Chondrocyte (in vitro differentiated cells): Measurements from ENCODE around the gene MYH16. TPM values are rescaled to one million over a fixed set of nuclear protein-coding genes. Genes with fewer than 3 reads are reported as not detected.
"Not testable (repeated sequence)": the region's sequence is repeated elsewhere in the genome, so short reads cannot be mapped to it uniquely, and the experiment has no call there.

ENCODE experiments used
- DNase-seq: peaks from one replicate; pipeline ENCODE4 v3.0.0; 2021; ENCODE audit warnings: mixed read lengths, low spot score
- H3K27ac Mint-ChIP-seq: one replicate; pipeline ENCODE4 v1.8.0; 2021; ENCODE audit warnings: mild to moderate bottlenecking, moderate library complexity, mixed read lengths; ENCODE audit not compliant: unreplicated experiment
- H3K27me3 Mint-ChIP-seq: 2 replicates; pipeline ENCODE4 v1.8.0; 2021; ENCODE audit warnings: low read depth, mixed read lengths
- H3K36me3 Mint-ChIP-seq: 2 replicates; pipeline ENCODE4 v1.8.0; 2021; ENCODE audit warnings: low read depth, mixed read lengths
- H3K4me1 Mint-ChIP-seq: 2 replicates; pipeline ENCODE4 v1.8.0; 2021; ENCODE audit warnings: low read depth, mild to moderate bottlenecking, mixed read lengths
- H3K4me3 Mint-ChIP-seq: one replicate; pipeline ENCODE4 v1.8.0; 2021; ENCODE audit warnings: mild to moderate bottlenecking, moderate library complexity, mixed read lengths; ENCODE audit not compliant: unreplicated experiment
- H3K9me3 Mint-ChIP-seq: 2 replicates; pipeline ENCODE4 v1.8.0; 2021; ENCODE audit warnings: low read depth, mixed read lengths
- CTCF ChIP-seq: fragments of 200-600 bp; sonication (generic); IDR thresholded peaks from 2 replicates; pipeline ENCODE4 v1.5.0; 2021; ENCODE audit warnings: antibody characterized with exemption, mild to moderate bottlenecking, moderate library complexity
- total RNA-seq: library from RNA; stranded (reverse); gene quantifications from 3 replicates; pipeline ENCODE4 v1.2.1, GENCODE V29; 2021

The MYH16 gene
- total RNA-seq, 1 donor from 2014 or later, result not detected

- H3K36me3 Mint-ChIP-seq, result no peaks in the 10 kb centered on the region
- peaks cover 4% of the 10 kb centered on the region for H3K9me3 Mint-ChIP-seq
- DNase-seq, result no peak
- peaks cover 5% of the 10 kb centered on the region for H3K27me3 Mint-ChIP-seq
- H3K4me3 Mint-ChIP-seq, result no peak overlapping the region
- H3K4me1 Mint-ChIP-seq, result peaks cover 18% of the 10 kb centered on the region
- H3K27ac Mint-ChIP-seq, result peak overlapping the region; percentile 90
- TF ChIP-seq CTCF, result no peak
Measured at GRCh38 chr7:99267841-99268576, 4.6 kb upstream of the MYH16 start.

- Mint-ChIP-seq H3K36me3 (no peaks in the 10 kb centered on the region), H3K4me3 (no peak overlapping the region), H3K27me3 (peaks cover 5% of the 10 kb centered on the region), H3K27ac (peak overlapping the region; percentile 90), H3K9me3 (peaks cover 4% of the 10 kb centered on the region), H3K4me1 (peaks cover 18% of the 10 kb centered on the region)
- no peak for DNase-seq
- no peak for TF ChIP-seq CTCF
Measured at GRCh38 chr7:99268577-99268908, 4.1 kb upstream of the MYH16 start.

DNA sequence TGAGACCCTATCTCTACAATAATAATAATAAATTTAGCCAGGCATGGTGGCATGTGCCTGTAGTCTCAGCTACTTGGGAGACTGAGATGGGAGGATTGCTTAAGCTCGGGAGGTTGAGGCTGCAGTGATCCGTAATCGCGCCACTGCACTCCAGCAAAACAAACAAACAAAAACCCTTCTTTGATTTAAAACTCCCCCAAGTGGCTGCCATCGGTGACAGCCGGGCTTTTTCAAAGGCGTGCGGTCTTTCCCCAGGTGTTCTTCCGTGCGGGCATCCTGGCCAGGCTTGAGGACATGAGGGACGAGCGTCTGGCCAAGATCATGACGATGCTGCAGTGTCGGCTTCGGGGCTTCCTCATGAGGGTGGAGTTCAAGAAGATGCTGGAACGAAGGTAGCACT lies 1.9 kb upstream of the MYH16 start:
- Mint-ChIP-seq H3K27me3 (no peaks in the 10 kb centered on the region), H3K27ac (no peak overlapping the region), H3K4me1 (peaks cover 26% of the 10 kb centered on the region), H3K4me3 (no peak overlapping the region), H3K36me3 (no peaks in the 10 kb centered on the region), H3K9me3 (peaks cover 4% of the 10 kb centered on the region)
- TF ChIP-seq CTCF, result peak; percentile 9
- no peak for DNase-seq

DNA sequence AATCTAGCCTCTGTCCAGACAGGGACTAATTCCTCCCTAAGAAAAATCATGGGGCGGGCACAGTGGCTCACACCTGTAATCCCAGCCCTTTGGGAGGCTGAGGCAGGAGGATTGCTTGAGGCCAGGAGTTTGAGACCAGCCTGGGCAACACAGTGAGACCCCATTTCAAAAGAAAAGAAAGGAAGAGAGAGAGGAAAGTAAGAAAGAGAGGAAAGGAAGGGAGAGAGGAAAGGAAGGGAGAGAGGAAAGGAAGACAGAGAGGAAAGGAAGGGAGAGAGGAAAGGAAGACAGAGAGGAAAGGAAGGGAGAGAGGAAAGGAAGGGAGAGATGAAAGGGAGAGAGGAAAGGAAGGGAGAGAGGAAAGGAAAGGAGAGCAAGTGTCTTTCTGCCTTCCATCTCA lies 922 bp downstream of the MYH16 start:
- not testable (repeated sequence) for H3K4me3 Mint-ChIP-seq, H3K9me3 Mint-ChIP-seq, DNase-seq, H3K36me3 Mint-ChIP-seq, H3K27me3 Mint-ChIP-seq, H3K27ac Mint-ChIP-seq
- peaks cover 10% of the 10 kb centered on the region for H3K4me1 Mint-ChIP-seq

GRCh38 chr7:99274908-99275307 lies 2.3 kb downstream of the MYH16 start:
- H3K9me3 Mint-ChIP-seq, DNase-seq, H3K36me3 Mint-ChIP-seq, H3K27me3 Mint-ChIP-seq, H3K27ac Mint-ChIP-seq, H3K4me3 Mint-ChIP-seq, H3K4me1 Mint-ChIP-seq: not testable (repeated sequence)

- H3K27ac Mint-ChIP-seq, result no peak overlapping the region
- peaks cover 8% of the 10 kb centered on the region for H3K4me1 Mint-ChIP-seq
- no peaks in the 10 kb centered on the region for H3K9me3 Mint-ChIP-seq
- no peak for DNase-seq
- no peak for TF ChIP-seq CTCF
- H3K4me3 Mint-ChIP-seq, result no peak overlapping the region
- H3K36me3 Mint-ChIP-seq, result no peaks in the 10 kb centered on the region
- no peaks in the 10 kb centered on the region for H3K27me3 Mint-ChIP-seq
Measured at GRCh38 chr7:99275496-99275895, 2.9 kb downstream of the MYH16 start.
